GM13976 (cell line): Measurements from ENCODE around the gene SLC2A9.

Experiments
- DNase-seq: peaks from one replicate; pipeline ENCODE4 v3.0.0; 2012; ENCODE audit warnings: low spot score
- in situ Hi-C: fragments of 300-500 bp; cut with MboI; formaldehyde crosslinking; loops from one replicate; pipeline ENCODE4 v1.12.0; 2022; ENCODE audit warnings: low sequenced_read_pairs, mixed read lengths, inconsistent platforms; ENCODE audit not compliant: unreplicated experiment
- TF ChIP-seq, protein P1 (sequence below): IDR thresholded peaks from 2 replicates; pipeline ENCODE4 v1.5.1; 2012; ENCODE audit warnings: borderline replicate concordance, mild to moderate bottlenecking; ENCODE audit not compliant: insufficient read depth; ENCODE audit errors: extremely low read depth, missing control alignments, control extremely low read depth

The SLC2A9 gene

DNA sequence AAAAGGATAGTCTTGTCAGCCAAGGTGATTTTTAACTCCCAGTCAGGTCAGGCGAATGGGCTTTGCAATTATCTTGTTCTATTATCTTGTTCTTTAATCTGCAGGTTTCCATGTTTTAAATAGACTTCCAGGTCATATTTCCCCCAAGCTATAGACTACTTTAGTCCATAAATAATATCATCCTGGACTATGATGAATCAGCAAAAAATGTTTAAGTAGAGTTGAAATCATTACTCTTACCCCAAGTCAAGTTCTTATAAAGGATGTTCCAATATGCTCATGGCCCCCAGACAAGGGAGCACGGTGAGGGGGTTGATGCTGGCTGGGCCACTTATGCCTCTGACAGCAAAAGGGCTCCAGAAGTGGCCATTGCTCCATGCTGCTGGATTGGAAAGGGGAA, 75.1 kb downstream of the SLC2A9 start:
- DNase-seq = no peak
- in situ Hi-C loops = no loop called here
- TF ChIP-seq, protein P1, sequence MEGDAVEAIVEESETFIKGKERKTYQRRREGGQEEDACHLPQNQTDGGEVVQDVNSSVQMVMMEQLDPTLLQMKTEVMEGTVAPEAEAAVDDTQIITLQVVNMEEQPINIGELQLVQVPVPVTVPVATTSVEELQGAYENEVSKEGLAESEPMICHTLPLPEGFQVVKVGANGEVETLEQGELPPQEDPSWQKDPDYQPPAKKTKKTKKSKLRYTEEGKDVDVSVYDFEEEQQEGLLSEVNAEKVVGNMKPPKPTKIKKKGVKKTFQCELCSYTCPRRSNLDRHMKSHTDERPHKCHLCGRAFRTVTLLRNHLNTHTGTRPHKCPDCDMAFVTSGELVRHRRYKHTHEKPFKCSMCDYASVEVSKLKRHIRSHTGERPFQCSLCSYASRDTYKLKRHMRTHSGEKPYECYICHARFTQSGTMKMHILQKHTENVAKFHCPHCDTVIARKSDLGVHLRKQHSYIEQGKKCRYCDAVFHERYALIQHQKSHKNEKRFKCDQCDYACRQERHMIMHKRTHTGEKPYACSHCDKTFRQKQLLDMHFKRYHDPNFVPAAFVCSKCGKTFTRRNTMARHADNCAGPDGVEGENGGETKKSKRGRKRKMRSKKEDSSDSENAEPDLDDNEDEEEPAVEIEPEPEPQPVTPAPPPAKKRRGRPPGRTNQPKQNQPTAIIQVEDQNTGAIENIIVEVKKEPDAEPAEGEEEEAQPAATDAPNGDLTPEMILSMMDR = no peak

DNA sequence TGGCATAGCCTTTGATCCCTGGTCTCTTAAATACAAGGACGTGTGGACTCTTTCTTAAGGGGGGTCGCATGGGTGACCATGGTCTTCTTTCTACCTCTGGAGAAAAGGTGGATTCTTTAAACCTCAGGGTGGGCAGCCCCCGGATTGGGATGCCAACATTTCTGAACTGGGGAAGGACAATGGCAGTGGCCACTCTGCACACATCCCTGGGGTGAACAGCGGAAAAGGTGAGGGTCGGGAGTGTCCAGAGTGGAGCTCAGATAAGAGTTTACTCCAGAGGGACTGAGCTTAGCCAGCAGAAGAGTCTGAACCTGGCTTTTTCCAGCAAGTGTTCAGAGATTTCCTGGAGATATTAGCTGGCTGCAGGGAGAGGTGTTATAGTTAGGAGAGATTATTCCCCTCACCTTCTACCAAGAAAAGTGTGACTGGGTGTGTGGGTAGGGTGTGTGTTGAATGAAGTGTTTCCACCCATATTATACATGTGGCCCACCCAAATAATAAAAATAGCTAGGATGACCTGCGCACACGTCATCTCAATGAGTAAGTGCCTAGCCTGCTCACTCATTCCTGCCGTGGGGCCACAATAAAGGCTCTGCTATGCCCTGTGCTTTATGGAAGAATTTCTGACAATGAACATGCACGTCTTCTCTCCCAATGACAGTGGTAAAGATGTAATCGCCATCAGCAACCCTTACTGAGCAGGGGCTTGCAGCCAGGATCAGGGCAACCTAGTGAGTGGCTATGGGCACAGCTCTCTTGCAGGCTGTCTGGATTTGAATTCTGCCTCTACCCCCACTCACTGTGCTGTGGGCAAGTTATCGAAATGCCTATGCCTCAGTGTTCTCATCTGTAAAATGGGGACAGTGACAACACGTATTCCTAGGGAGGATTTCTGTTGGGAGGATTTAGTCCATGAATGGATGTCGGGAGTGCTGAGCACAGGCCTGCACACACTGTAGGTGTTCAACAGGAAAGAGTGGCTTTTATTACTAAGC, 76.6 kb downstream of the SLC2A9 start:
- DNase-seq = no peak
- in situ Hi-C loops = no loop called here
- TF ChIP-seq, protein P1 = no peak

DNA sequence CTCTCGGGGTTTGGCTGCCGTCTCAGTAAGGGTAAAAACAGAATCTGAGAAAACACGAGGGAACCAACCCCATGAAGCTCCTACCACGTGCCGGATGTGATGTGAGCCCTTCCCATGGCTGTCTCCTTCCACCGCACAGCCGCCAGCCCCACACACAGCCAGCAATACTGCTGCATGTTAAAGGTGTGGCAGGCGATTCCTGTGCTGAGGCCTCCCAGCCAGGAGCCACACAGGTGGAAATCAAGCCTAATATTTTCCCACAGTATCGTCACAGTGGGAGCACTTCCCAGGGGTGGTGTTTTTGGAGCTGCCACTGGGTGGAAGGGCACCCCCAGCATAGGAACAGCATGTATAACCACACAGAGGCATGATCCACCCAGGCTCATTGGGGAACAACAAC, 77.5 kb downstream of the SLC2A9 start:
- TF ChIP-seq, protein P1 = no peak
- no peak for DNase-seq
- in situ Hi-C loops = no loop called here

- in situ Hi-C loops = no loop called here
- TF ChIP-seq, protein P1 = no peak
- no peak for DNase-seq
These were observed 78.2 kb downstream of the SLC2A9 start for GRCh38 chr4:9942921-9943600.

- in situ Hi-C loops = no loop called here
- TF ChIP-seq, protein P1 = no peak
- DNase-seq = no peak
These were observed 79.2 kb downstream of the SLC2A9 start for GRCh38 chr4:9942139-9942538.

- in situ Hi-C loops = no loop called here
- TF ChIP-seq, protein P1 = no peak
These were observed 81.3 kb downstream of the SLC2A9 start for GRCh38 chr4:9940041-9940440.

More at GRCh38 chr4:9940041-9940440, 81.3 kb downstream of the SLC2A9 start:
- no peak for DNase-seq
